ENCODE measurements around the gene CLDN7. TPM values are rescaled to one million over a fixed set of nuclear protein-coding genes. Genes with fewer than 3 reads are reported as not detected.

The CLDN7 gene
- total RNA-seq, 4 donors from 2014 or later: 7.7 to 14.5 (median 11.0) TPM

GRCh38 chr17:7241783-7242716 is 20.2 kb downstream of the CLDN7 start, which contains the start of gene GABARAP:
GABARAP (minus strand) TSS chr17:7242449; CDS start chr17:7242330, 119 bp downstream.
- peak within 1 kb of the TSS; percentile 98 for H3K27ac ChIP-seq
- peaks cover 35% of the 10 kb centered on the region for H3K4me1 ChIP-seq
- peak; percentile 97 for DNase-seq (ENCODE audit: low spot score in 2 of 2)
- peak within 1 kb of the TSS; percentile 97 for H3K4me3 ChIP-seq
- 0% methylated on average over 32 of the region's 62 CpGs for WGBS
- no peaks in the 10 kb centered on the region for H3K9me3 ChIP-seq
- TF ChIP-seq POLR2AphosphoS5 (IDR thresholded peaks at IDR 0.05) (no peak), POLR2A (IDR thresholded peaks at IDR 0.05) (peak in 1 of 2 donors; percentile 74)
- H3K36me3 ChIP-seq: peaks cover 43% of the 10 kb centered on the region
- no peaks in the 10 kb centered on the region for H3K27me3 ChIP-seq

GRCh38 chr17:7241090-7241733 is 21.1 kb downstream of the CLDN7 start:
- H3K27ac ChIP-seq: peak overlapping the region; percentile 98
- no peaks in the 10 kb centered on the region for H3K27me3 ChIP-seq
- H3K4me3 ChIP-seq: peak overlapping the region; percentile 97
- TF ChIP-seq POLR2AphosphoS5 (IDR thresholded peaks at IDR 0.05) (no peak), EP300 (IDR thresholded peaks at IDR 0.05) (no peak), POLR2A (IDR thresholded peaks at IDR 0.05) (no peak), CTCF (IDR thresholded peaks at IDR 0.05) (no peak)
- no peak for DNase-seq (ENCODE audit: low spot score in 2 of 2)
- H3K4me1 ChIP-seq: peaks cover 42% of the 10 kb centered on the region
- H3K36me3 ChIP-seq: peaks cover 35% of the 10 kb centered on the region
- WGBS: 34% methylated on average over 9 of the region's 9 CpGs
- H3K9me3 ChIP-seq: no peaks in the 10 kb centered on the region

- Histone ChIP-seq H3K36me3 (peaks cover 26% of the 10 kb centered on the region), H3K9me3 (no peaks in the 10 kb centered on the region), H3K27me3 (no peaks in the 10 kb centered on the region), H3K27ac (peak overlapping the region; percentile 98), H3K4me1 (peaks cover 51% of the 10 kb centered on the region), H3K4me3 (peak overlapping the region; percentile 97)
- no peak for DNase-seq (ENCODE audit: low spot score in 2 of 2)
- TF ChIP-seq POLR2AphosphoS5 (IDR thresholded peaks at IDR 0.05) (no peak), EP300 (IDR thresholded peaks at IDR 0.05) (no peak)
- WGBS: 79% methylated on average over 4 of the region's 4 CpGs
These were observed 21.9 kb downstream of the CLDN7 start for GRCh38 chr17:7240375-7240774.

GRCh38 chr17:7239091-7240027 is 22.9 kb downstream of the CLDN7 start, which contains the start of gene PHF23:
PHF23 (minus strand) TSS chr17:7239457; CDS start chr17:7239279, 178 bp downstream.
- Histone ChIP-seq H3K27me3 (no peaks in the 10 kb centered on the region), H3K9me3 (no peaks in the 10 kb centered on the region), H3K4me3 (peak within 1 kb of the TSS; percentile 97), H3K27ac (peak within 1 kb of the TSS; percentile 95), H3K36me3 (peaks cover 16% of the 10 kb centered on the region), H3K4me1 (peaks cover 60% of the 10 kb centered on the region)
- WGBS: under 1% methylated on average over 69 of the region's 72 CpGs
- DNase-seq (ENCODE audit: low spot score in 2 of 2): peak; percentile 99 to 100
- TF ChIP-seq POLR2AphosphoS5 (IDR thresholded peaks at IDR 0.05) (peak in 2 of 3 donors; percentile 87 to 91), CTCF (IDR thresholded peaks at IDR 0.05) (no peak)

- H3K27me3 ChIP-seq: no peaks in the 10 kb centered on the region
- H3K4me3 ChIP-seq: peak overlapping the region; percentile 97
- peaks cover 9% of the 10 kb centered on the region for H3K36me3 ChIP-seq
- H3K9me3 ChIP-seq: no peaks in the 10 kb centered on the region
- no peak for DNase-seq (ENCODE audit: low spot score in 2 of 2)
- peaks cover 60% of the 10 kb centered on the region for H3K4me1 ChIP-seq
- H3K27ac ChIP-seq: peak overlapping the region; percentile 95
- 1% methylated on average over 34 of the region's 39 CpGs for WGBS
- no peak for TF ChIP-seq POLR2A (IDR thresholded peaks at IDR 0.05)
- no peak for TF ChIP-seq POLR2AphosphoS5 (IDR thresholded peaks at IDR 0.05)
- no peak for TF ChIP-seq CTCF (IDR thresholded peaks at IDR 0.05)
- TF ChIP-seq EP300 (IDR thresholded peaks at IDR 0.05): no peak
These were observed 23.7 kb downstream of the CLDN7 start for GRCh38 chr17:7238420-7239090.
